ES-I3 (cell line): ENCODE data around the gene MUL1.
"Not testable (repeated sequence)": the region's sequence is repeated elsewhere in the genome, so short reads cannot be mapped to it uniquely, and the experiment has no call there.

Source experiments
- H3K36me3 ChIP-seq: 2 replicates; pipeline ENCODE4 v1.6.1; 2013; ENCODE audit warnings: mild to moderate bottlenecking, low read length, control low read depth, moderate library complexity; ENCODE audit not compliant: insufficient read depth
- H3K4me1 ChIP-seq: 2 replicates; pipeline ENCODE4 v1.6.1; 2013; ENCODE audit warnings: mild to moderate bottlenecking, control low read depth, low read length; ENCODE audit not compliant: insufficient read depth
- H3K9ac ChIP-seq: 2 replicates; pipeline ENCODE4 v1.6.1; 2013; ENCODE audit warnings: low read depth, mild to moderate bottlenecking, low read length, moderate library complexity
- H3K9me3 ChIP-seq: 2 replicates; pipeline ENCODE4 v1.6.1; 2013; ENCODE audit warnings: mild to moderate bottlenecking, low read length, moderate library complexity; ENCODE audit not compliant: control insufficient read depth, insufficient read depth

Gene MUL1

GRCh38 chr1:20496725-20497383, 11.1 kb downstream of the MUL1 start:
- not testable (repeated sequence) for H3K9me3 ChIP-seq, H3K4me1 ChIP-seq, H3K36me3 ChIP-seq, H3K9ac ChIP-seq

- no peak overlapping the region for H3K9ac ChIP-seq
These were observed 11.7 kb downstream of the MUL1 start for GRCh38 chr1:20496241-20496661.

GRCh38 chr1:20495661-20496060, 12.3 kb downstream of the MUL1 start:
- Histone ChIP-seq H3K36me3 (no peaks in the 10 kb centered on the region; the same call in 1 of the 2 replicates), H3K9ac (no peak overlapping the region), H3K4me1 (peaks cover 8% of the 10 kb centered on the region; the same call in 1 of the 2 replicates), H3K9me3 (no peaks in the 10 kb centered on the region)

More at GRCh38 chr1:20496241-20496661, 11.7 kb downstream of the MUL1 start:
- Histone ChIP-seq H3K9me3 (no peaks in the 10 kb centered on the region), H3K4me1 (peaks cover 8% of the 10 kb centered on the region; the same call in 1 of the 2 replicates), H3K36me3 (no peaks in the 10 kb centered on the region; the same call in 1 of the 2 replicates)

- Histone ChIP-seq H3K36me3 (no peaks in the 10 kb centered on the region), H3K9ac (no peak overlapping the region), H3K9me3 (no peaks in the 10 kb centered on the region), H3K4me1 (peaks cover 8% of the 10 kb centered on the region; the same call in 1 of the 2 replicates)
These were observed 13.2 kb downstream of the MUL1 start for GRCh38 chr1:20494609-20495311.

GRCh38 chr1:20493839-20494608, 13.9 kb downstream of the MUL1 start:
- Histone ChIP-seq H3K9ac (peak overlapping the region; percentile 28), H3K4me1 (peaks cover 8% of the 10 kb centered on the region; the same call in 1 of the 2 replicates), H3K36me3 (no peaks in the 10 kb centered on the region), H3K9me3 (no peaks in the 10 kb centered on the region)

GRCh38 chr1:20493309-20493708, 14.6 kb downstream of the MUL1 start:
- Histone ChIP-seq H3K4me1 (peaks cover 14% of the 10 kb centered on the region; the same call in 1 of the 2 replicates), H3K9me3 (no peaks in the 10 kb centered on the region), H3K36me3 (no peaks in the 10 kb centered on the region), H3K9ac (no peak overlapping the region)

GRCh38 chr1:20492751-20493150, 15.2 kb downstream of the MUL1 start:
- no peaks in the 10 kb centered on the region for H3K9me3 ChIP-seq
- H3K36me3 ChIP-seq: no peaks in the 10 kb centered on the region
- H3K4me1 ChIP-seq: peaks cover 19% of the 10 kb centered on the region; the same call in 1 of the 2 replicates
- no peak overlapping the region for H3K9ac ChIP-seq

- H3K36me3 ChIP-seq: no peaks in the 10 kb centered on the region
- no peaks in the 10 kb centered on the region for H3K9me3 ChIP-seq
- no peak overlapping the region for H3K9ac ChIP-seq
- peaks cover 22% of the 10 kb centered on the region; the same call in 1 of the 2 replicates for H3K4me1 ChIP-seq
These were observed 16.1 kb downstream of the MUL1 start for GRCh38 chr1:20491866-20492265.

- H3K9ac ChIP-seq: no peak overlapping the region
- peaks cover 22% of the 10 kb centered on the region; the same call in 1 of the 2 replicates for H3K4me1 ChIP-seq
- H3K9me3 ChIP-seq: no peaks in the 10 kb centered on the region
- H3K36me3 ChIP-seq: no peaks in the 10 kb centered on the region
These were observed 16.8 kb downstream of the MUL1 start for GRCh38 chr1:20491178-20491577.

GRCh38 chr1:20487236-20487590, 20.7 kb downstream of the MUL1 start:
- Histone ChIP-seq H3K9ac (peak overlapping the region; percentile 83; the same call in 1 of the 2 replicates), H3K4me1 (peaks cover 22% of the 10 kb centered on the region), H3K36me3 (no peaks in the 10 kb centered on the region), H3K9me3 (no peaks in the 10 kb centered on the region)

- Histone ChIP-seq H3K9ac (peak overlapping the region; percentile 83), H3K9me3 (no peaks in the 10 kb centered on the region)
These were observed 21.3 kb downstream of the MUL1 start for GRCh38 chr1:20486457-20487235.

GRCh38 chr1:20485527-20486456, 22.2 kb downstream of the MUL1 start, which contains the start of gene CAMK2N1:
TSS of gene CAMK2N1 (minus strand) at chr1:20486210. CDS start at chr1:20485379, 831 bp downstream.
- Histone ChIP-seq H3K9me3 (no peaks in the 10 kb centered on the region), H3K4me1 (peaks cover 33% of the 10 kb centered on the region), H3K9ac (peak within 1 kb of the TSS; percentile 83), H3K36me3 (no peaks in the 10 kb centered on the region)

More at GRCh38 chr1:20486457-20487235, 21.3 kb downstream of the MUL1 start:
- Histone ChIP-seq H3K4me1 (peaks cover 27% of the 10 kb centered on the region), H3K36me3 (no peaks in the 10 kb centered on the region)
